Activated CD4-positive, alpha-beta memory T cell treated with anti-CD3 and anti-CD28 coated beads for 36 hours (primary cell): ENCODE data around the gene RPSA. TPM values are rescaled to one million over a fixed set of nuclear protein-coding genes. Genes with fewer than 3 reads are reported as not detected.
"Not testable (repeated sequence)": the region's sequence is repeated elsewhere in the genome, so short reads cannot be mapped to it uniquely, and the experiment has no call there.

Experiments
- CTCF ChIA-PET: fragments of 350-600 bp; sonication (Branson Sonifier 250); formaldehyde crosslinking; loops from one replicate; lab custom pipeline; 2021; ENCODE audit warnings: antibody characterized with exemption, inconsistent platforms; lab: Charles Lee
- POLR2A ChIA-PET: fragments of 350-600 bp; sonication (Branson Sonifier 250); formaldehyde crosslinking; loops from one replicate; lab custom pipeline; 2021; ENCODE audit warnings: antibody characterized with exemption; lab: Charles Lee
- DNase-seq: peaks from one replicate; pipeline ENCODE4 v3.0.0-alpha.2; 2020
- H3K27ac Mint-ChIP-seq: one replicate; pipeline ENCODE4 v1.8.0; 2021; ENCODE audit warnings: mixed read lengths
- H3K27me3 Mint-ChIP-seq: one replicate; pipeline ENCODE4 v1.8.0; 2021; ENCODE audit warnings: mixed read lengths
- H3K36me3 Mint-ChIP-seq: one replicate; pipeline ENCODE4 v1.8.0; 2021; ENCODE audit warnings: mixed read lengths
- H3K4me1 Mint-ChIP-seq: one replicate; pipeline ENCODE4 v1.8.0; 2021; ENCODE audit warnings: low read depth, mixed read lengths
- H3K4me3 Mint-ChIP-seq: one replicate; pipeline ENCODE4 v1.8.0; 2021; ENCODE audit warnings: mild to moderate bottlenecking, mixed read lengths
- H3K9me3 Mint-ChIP-seq: one replicate; pipeline ENCODE4 v1.8.0; 2021; ENCODE audit warnings: mixed read lengths
- intact Hi-C: fragments of 100-400 bp; cut with micrococcal nuclease; formaldehyde crosslinking; loops from one replicate; pipeline ENCODE4 v1.15.1; 2023
- total RNA-seq, 2 experiments: library from RNA; stranded (reverse); gene quantifications; one replicate each; pipeline ENCODE4 v1.2.3, GENCODE V29; 2021

The RPSA gene
- total RNA-seq, 2 experiments from 2014 or later = 2,627 to 2,738 TPM

DNA sequence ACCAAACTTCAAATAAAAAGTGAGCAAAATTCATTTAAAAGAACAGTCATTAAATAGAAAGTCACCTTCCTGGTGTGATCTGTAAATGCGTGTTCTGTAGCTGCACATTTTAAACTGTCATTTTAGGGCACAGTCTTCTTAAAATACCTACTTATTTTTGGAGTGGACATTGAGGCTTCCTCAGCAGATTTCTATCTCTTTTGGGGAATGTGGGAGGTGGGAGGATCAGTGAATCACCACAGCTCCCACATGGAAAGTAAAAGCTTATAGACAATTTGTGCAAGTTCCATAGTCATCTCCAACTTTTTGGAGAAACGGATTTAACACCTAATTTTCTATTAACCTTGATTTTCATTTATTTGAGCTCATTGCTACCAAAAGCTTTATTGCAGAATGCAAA lies 39.9 kb downstream of the RPSA start:
- peaks cover 2% of the 10 kb centered on the region for H3K27me3 Mint-ChIP-seq
- no peaks in the 10 kb centered on the region for H3K9me3 Mint-ChIP-seq
- CTCF ChIA-PET = interaction anchor here (0.5 to 4.3 kb wide), 15 partner anchors 9 to 732 kb away, joined by 3 to 45 read pairs (median 4); no protein-coding TSS in a partner anchor
- H3K4me3 Mint-ChIP-seq = no peak overlapping the region
- peaks cover 4% of the 10 kb centered on the region for H3K4me1 Mint-ChIP-seq
- H3K36me3 Mint-ChIP-seq = no peaks in the 10 kb centered on the region
- H3K27ac Mint-ChIP-seq = no peak overlapping the region
- no peak for DNase-seq
- POLR2A ChIA-PET = no interaction called here
- intact Hi-C loops = loop anchor here (2.0 kb wide), 1 partner anchor 732 kb away; no protein-coding TSS in a partner anchor

DNA sequence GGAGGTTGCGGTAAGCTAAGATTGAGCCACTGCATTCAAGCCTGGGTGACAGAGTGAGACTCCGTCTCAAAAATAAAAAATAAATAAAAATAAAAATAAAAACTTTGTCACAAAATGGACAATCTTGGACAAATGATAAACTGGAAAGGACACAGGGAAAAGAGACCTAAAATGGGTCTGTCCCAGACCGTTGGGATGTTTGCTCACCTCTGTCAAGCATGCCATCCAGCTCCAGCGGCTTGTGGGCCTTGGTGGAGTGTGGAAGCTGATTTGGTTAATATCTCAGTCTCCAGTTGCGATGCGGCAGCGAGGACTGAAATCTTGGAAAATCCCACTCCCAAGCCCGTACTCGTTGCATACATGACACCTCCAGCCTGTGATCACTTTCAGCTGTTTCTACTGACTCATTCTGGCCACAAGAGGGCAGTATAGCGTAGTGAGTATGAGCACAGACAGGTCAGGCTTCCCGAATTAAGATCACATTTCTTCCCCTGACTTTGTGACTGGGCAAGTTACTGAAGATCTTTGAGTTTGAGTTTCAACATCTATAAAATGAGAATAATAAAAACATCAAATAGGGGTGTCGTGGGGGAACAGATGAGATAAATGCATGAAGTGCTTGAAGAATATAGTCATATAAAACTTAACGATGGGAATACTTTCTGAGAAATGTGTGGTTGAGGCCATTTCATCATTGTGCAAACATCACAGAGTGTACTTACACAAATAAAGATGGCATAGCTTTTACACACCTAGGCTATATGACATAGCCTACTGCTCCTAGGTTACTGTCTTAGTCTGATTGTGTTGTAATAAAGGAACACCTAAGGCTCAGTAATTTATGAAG lies 41.3 kb downstream of the RPSA start:
- ChIA-PET CTCF (interaction anchor here (0.6 to 4.3 kb wide), 18 partner anchors 8 to 732 kb away, joined by 3 to 45 read pairs (median 4); partner anchors contain the start of gene RPSA), POLR2A (interaction anchor here (1.5 kb wide), 1 partner anchor 18 kb away, joined by 3 read pairs; no protein-coding TSS in a partner anchor)
- no peaks in the 10 kb centered on the region for H3K36me3 Mint-ChIP-seq
- no peaks in the 10 kb centered on the region for H3K9me3 Mint-ChIP-seq
- H3K4me1 Mint-ChIP-seq = peaks cover 4% of the 10 kb centered on the region
- peaks cover 2% of the 10 kb centered on the region for H3K27me3 Mint-ChIP-seq
- H3K27ac Mint-ChIP-seq = no peak overlapping the region
- intact Hi-C loops = loop anchor here (1.0 to 2.0 kb wide), 2 partner anchors 50 to 731 kb away; no protein-coding TSS in a partner anchor
- no peak overlapping the region for H3K4me3 Mint-ChIP-seq
- DNase-seq = peak; percentile 59

DNA sequence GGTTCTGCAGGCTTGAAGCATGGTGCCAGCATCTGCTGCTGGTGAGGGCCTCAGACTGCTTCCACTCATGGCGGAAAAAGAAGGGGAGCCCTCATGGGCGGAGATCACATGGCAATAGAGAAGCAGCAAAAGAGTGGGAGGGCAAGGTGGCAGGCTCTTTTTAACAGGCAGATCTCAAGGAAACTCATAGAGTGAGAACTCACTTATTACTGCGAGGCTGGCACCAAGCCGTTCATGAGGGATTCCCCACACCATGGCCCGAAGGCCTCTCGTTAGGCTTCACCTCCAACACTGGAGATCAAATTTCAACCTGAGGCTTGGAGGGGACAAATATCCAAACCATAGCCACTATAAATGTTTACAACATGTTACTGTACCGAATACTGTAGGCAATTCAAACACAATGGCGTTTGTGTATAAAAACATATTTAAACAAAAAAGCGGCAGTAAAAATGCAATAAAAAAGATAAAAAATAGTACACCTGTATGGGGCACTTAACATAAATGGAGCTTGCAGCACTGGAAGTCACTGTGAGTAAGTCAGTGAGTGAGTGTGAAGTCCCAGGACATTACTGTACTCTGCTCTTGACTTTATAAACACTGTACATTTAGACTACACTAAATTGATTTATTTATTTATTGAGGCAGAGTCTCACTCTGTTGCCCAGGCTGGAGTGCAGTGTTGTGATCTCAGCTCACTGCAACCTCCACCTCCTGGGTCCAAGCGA lies 42.1 kb downstream of the RPSA start:
- Mint-ChIP-seq H3K36me3 (no peaks in the 10 kb centered on the region), H3K27me3 (peaks cover 2% of the 10 kb centered on the region), H3K27ac (no peak overlapping the region), H3K4me3 (no peak overlapping the region), H3K9me3 (no peaks in the 10 kb centered on the region), H3K4me1 (peaks cover 4% of the 10 kb centered on the region)
- POLR2A ChIA-PET = no interaction called here
- intact Hi-C loops = loop anchor here (1.0 kb wide), 1 partner anchor 50 kb away; no protein-coding TSS in a partner anchor
- DNase-seq = no peak
- CTCF ChIA-PET = interaction anchor here (1.0 to 4.3 kb wide), 12 partner anchors 9 to 869 kb away, joined by 3 to 45 read pairs (median 6); partner anchors contain the start of gene RPSA

DNA sequence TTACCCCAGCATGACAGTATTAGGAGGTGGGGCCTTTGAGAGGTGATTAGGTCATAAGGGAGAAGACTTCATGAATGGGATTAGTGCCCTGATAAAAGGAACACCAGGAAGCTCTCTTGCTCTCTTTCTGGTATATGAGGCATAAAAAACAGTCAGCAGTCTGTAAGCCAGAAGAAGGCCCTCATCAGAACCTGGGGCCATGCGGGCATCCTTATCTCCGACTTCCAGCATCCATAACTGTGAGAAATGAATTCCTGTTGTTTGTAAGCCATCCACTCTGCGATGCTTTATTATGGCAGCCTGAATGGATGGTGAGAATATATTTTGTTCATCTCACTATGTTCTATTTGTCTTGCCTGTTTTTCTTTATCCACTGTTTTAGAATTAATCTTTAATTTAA lies 43.3 kb downstream of the RPSA start:
- intact Hi-C loops = no loop called here
- Mint-ChIP-seq H3K4me3 (no peak overlapping the region), H3K9me3 (no peaks in the 10 kb centered on the region), H3K4me1 (peaks cover 4% of the 10 kb centered on the region), H3K27ac (no peak overlapping the region), H3K27me3 (peaks cover 5% of the 10 kb centered on the region), H3K36me3 (no peaks in the 10 kb centered on the region)
- CTCF ChIA-PET = interaction anchor here (1.1 kb wide), 1 partner anchor 49 kb away, joined by 4 read pairs; no protein-coding TSS in a partner anchor
- no peak for DNase-seq
- POLR2A ChIA-PET = no interaction called here

DNA sequence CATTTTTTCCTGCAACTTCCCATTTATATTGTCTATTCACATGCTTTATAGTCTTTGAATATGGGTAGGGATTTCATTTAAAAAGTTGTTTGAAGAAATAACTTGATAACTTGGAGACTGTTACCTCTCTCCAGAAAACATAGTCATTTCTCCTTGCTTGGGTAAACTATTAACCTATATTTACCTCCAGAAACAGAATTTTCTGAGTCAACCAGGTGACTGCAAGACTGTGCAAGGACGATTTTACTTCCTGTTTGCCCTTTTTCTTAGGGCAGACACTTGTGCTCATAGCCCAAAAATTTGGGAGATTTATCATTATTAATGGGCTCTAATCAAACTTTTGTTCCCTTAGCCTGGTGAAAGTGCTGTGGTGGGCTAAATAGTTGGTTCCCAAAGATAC lies 46.6 kb downstream of the RPSA start:
- no peaks in the 10 kb centered on the region for H3K4me1 Mint-ChIP-seq
- no peak for DNase-seq
- ChIA-PET POLR2A (no interaction called here), CTCF (interaction anchor here (1.1 kb wide), 1 partner anchor 160 kb away, joined by 4 read pairs; no protein-coding TSS in a partner anchor)
- no peaks in the 10 kb centered on the region for H3K9me3 Mint-ChIP-seq
- H3K27me3 Mint-ChIP-seq = peaks cover 9% of the 10 kb centered on the region
- no peak overlapping the region for H3K27ac Mint-ChIP-seq
- no peak overlapping the region for H3K4me3 Mint-ChIP-seq
- H3K36me3 Mint-ChIP-seq = no peaks in the 10 kb centered on the region
- intact Hi-C loops = no loop called here

DNA sequence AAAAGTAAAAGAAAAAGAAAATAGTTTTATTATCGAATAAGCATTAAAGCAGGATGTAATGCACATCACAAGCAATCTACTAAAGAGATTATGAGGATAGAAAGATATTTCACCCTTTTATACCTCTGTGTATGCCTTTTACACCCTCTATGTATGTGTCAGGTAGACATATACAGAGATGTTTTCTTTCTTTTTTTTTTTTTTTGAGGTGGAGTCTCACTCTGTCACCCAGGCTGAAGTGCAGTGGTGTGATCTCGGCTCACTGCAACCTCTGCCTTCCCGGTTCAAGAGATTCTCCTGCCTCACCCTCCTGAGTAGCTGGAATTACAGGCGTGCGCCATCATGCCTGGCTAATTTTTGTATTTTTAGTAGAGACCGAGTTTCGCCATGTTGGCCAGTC lies 47.4 kb downstream of the RPSA start:
- DNase-seq, POLR2A ChIA-PET, H3K4me1 Mint-ChIP-seq, H3K27ac Mint-ChIP-seq, H3K9me3 Mint-ChIP-seq, H3K36me3 Mint-ChIP-seq, H3K4me3 Mint-ChIP-seq, H3K27me3 Mint-ChIP-seq, CTCF ChIA-PET, intact Hi-C loops: not testable (repeated sequence)

DNA sequence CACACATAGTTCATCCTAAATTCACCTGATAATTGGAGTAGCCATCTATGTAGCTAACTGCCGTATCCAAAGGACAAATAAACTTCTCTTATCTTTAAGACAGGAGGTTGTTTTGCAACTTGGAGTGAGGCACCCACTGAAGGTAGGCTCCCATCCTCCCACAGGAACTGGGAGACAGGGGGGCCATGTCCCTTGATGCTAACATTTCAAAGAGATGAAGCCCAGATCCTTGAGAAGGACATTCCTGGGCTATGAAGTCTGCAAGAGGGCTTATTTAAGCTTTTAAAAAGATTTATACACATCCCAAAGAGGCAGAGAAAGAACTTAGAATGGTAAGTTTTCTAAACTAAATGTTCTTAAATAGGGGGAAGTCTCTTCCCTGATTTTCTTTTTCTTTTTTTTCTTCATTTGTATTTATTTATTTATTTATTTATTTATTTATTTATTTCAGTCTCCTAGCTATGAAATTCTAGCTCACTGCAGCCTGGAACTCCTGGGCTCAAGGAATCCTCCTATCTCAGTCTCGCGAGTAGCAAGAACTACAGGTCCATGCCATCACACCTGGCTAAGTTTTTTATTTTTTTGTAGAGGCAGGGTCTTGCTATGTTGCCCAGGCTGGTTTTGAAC lies 48.2 kb downstream of the RPSA start:
- H3K27ac Mint-ChIP-seq = no peak overlapping the region
- no peak for DNase-seq
- ChIA-PET POLR2A (no interaction called here), CTCF (interaction anchor here (0.6 to 0.9 kb wide), 3 partner anchors 8 to 737 kb away, joined by 3 read pairs; no protein-coding TSS in a partner anchor)
- intact Hi-C loops = no loop called here
- H3K4me3 Mint-ChIP-seq = no peak overlapping the region
- H3K27me3 Mint-ChIP-seq = peaks cover 9% of the 10 kb centered on the region
- no peaks in the 10 kb centered on the region for H3K36me3 Mint-ChIP-seq
- H3K9me3 Mint-ChIP-seq = no peaks in the 10 kb centered on the region
- no peaks in the 10 kb centered on the region for H3K4me1 Mint-ChIP-seq

DNA sequence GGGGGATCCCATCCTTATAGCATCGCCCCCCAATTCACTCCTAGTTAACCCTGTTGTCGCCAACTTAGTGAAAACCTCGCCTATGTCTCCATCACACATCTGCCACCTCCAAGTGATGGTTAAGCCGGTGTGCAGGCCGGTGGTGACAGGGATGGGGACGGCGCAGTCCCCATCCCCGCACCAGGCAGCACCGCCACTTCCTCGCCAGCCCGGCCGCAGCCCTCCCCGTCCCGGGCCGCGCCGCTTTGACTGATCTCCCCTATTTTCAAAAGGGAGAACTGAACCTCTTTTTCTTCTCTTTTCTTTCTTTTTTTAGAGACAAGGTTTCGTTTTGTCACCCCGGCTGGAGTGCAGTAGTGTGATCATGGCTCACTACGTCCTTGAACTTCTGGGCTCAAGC lies 49.6 kb downstream of the RPSA start:
- no peak overlapping the region for H3K27ac Mint-ChIP-seq
- no peaks in the 10 kb centered on the region for H3K4me1 Mint-ChIP-seq
- H3K9me3 Mint-ChIP-seq = no peaks in the 10 kb centered on the region
- CTCF ChIA-PET = no interaction called here
- no peaks in the 10 kb centered on the region for H3K36me3 Mint-ChIP-seq
- intact Hi-C loops = no loop called here
- POLR2A ChIA-PET = no interaction called here
- no peak for DNase-seq
- no peak overlapping the region for H3K4me3 Mint-ChIP-seq
- peaks cover 9% of the 10 kb centered on the region for H3K27me3 Mint-ChIP-seq

DNA sequence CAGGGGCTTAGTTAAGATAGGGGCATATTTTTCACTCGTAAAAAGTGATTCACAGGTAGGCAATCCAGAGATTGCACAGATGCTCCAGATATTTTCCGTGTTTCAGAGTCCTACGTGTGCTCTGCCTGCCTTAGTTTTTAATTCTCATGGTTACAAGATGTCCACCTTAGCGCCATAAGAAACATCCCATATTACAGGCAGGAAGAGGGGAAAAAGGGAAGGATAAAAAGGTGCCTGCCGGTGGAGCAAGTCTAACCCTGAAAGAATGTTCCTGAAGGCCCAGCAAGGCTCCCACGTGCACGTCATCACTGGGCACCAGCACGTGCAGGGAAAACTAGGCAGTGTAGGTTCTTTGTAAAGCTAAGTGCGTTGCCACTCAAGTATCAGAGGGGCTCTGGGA lies 50.8 kb downstream of the RPSA start:
- Mint-ChIP-seq H3K27me3 (peaks cover 9% of the 10 kb centered on the region), H3K36me3 (no peaks in the 10 kb centered on the region), H3K9me3 (no peaks in the 10 kb centered on the region), H3K27ac (no peak overlapping the region), H3K4me1 (no peaks in the 10 kb centered on the region), H3K4me3 (no peak overlapping the region)
- DNase-seq = no peak
- intact Hi-C loops = no loop called here
- CTCF ChIA-PET = no interaction called here
- POLR2A ChIA-PET = no interaction called here

DNA sequence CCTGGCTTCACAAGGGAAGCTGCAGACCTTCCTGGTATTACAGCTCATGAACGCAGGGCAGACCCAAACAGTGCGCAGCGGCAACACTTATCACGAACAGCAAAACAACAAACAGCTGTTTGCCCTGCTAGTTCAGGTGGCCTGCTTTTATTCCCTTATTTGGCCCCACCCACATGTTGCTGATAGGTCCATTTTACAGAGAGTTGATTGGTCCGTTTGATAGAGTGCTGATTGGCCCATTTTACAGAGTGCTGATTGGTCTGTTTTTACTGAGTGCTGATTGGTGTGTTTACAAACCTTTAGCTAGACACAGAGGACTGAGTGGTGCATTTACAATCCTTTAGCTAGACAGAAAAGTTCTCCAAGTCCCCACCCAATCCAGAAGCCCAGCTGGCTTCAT lies 52.1 kb downstream of the RPSA start:
- not testable (repeated sequence) for H3K27me3 Mint-ChIP-seq

DNA sequence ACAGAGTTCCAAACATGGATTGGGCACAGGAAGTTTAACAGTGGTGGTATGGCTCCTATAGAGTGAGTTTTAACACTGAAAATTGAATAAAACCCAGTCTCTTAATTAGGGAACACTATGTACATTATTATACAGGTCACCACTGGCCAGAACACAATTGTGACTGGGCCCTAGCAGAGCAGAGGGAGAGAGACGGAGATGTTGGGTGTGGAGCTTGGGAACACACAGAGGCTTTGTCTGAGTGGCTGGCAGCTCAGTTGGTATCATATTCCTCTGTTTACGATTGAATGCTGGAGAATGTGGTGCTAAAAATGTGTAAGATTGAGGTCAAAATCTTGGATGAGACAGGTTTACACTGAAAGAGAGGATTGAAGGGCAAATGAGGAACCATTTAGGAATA lies 54.2 kb downstream of the RPSA start:
- intact Hi-C loops = no loop called here
- Mint-ChIP-seq H3K36me3 (no peaks in the 10 kb centered on the region), H3K4me1 (no peaks in the 10 kb centered on the region), H3K27ac (no peak overlapping the region), H3K27me3 (peaks cover under 1% of the 10 kb centered on the region), H3K4me3 (no peak overlapping the region), H3K9me3 (no peaks in the 10 kb centered on the region)
- ChIA-PET POLR2A (no interaction called here), CTCF (interaction anchor here (1.0 kb wide), 1 partner anchor 13 kb away, joined by 4 read pairs; no protein-coding TSS in a partner anchor)
- no peak for DNase-seq

More for the DNA sequence above, 52.1 kb downstream of the RPSA start:
- H3K9me3 Mint-ChIP-seq, POLR2A ChIA-PET, H3K4me3 Mint-ChIP-seq, H3K4me1 Mint-ChIP-seq, H3K36me3 Mint-ChIP-seq, intact Hi-C loops, H3K27ac Mint-ChIP-seq, DNase-seq: not testable (repeated sequence)
- CTCF ChIA-PET = interaction anchor here (1.3 to 2.1 kb wide), 2 partner anchors 11 to 12 kb away, joined by 5 to 11 read pairs; no protein-coding TSS in a partner anchor
